ENCODE measurements around the gene ETNK2. TPM values are rescaled to one million over a fixed set of nuclear protein-coding genes. Genes with fewer than 3 reads are reported as not detected.

Gene ETNK2
- total and polyA plus RNA-seq, 2 of the 8 experiments (the other 6 are each of a cell fraction or from before 2014, with no cell fraction given), result 20.1 to 26.7 TPM

DNA sequence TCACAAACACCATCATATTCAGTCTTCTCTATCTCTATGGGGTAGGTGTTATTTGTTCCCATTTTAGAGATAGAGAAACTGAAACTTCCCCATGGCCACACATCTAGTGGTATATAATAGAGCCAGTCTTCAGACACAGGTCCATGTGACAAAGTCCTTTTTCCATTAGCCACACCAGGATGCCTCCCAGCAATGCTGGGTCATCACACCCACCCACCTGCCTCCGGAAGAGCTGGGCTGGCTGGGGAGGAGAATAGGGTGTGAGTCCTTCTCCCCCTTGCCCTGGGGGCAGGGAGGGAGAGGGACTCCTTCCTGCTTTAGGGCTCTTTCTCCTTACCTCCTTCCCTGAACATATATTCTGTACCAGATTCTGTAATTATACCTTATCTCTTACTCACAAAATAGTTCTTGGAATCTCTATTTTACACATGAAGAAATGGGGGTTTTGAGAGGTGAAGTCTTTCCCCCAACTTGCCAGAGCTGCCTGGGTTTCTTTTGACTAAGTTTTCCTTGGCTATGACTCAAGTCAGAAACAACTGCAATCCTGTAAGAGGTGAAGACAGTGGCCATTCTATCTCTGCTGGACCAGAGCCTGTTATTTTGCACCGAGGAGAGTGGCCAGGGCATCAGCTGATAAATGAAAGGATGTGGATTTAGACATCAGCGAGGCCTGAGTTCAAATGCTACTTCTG, 49.0 kb downstream of the ETNK2 start (continued):
- TF ChIP-seq CBX5 (IDR thresholded peaks at IDR 0.05; ENCODE audit: low read depth, low read length) (no peak), CREB1 (IDR thresholded peaks at IDR 0.05) (no peak), RBBP5 (IDR thresholded peaks at IDR 0.05; ENCODE audit: borderline replicate concordance, low read depth, low read length) (no peak), KDM4A (IDR thresholded peaks at IDR 0.05; ENCODE audit: low read depth, low read length, severe bottlenecking) (no peak), NRF1 (IDR thresholded peaks at IDR 0.05; ENCODE audit: low read depth, low read length) (no peak)
